Measurements from ENCODE around the gene EHD4.

DNA sequence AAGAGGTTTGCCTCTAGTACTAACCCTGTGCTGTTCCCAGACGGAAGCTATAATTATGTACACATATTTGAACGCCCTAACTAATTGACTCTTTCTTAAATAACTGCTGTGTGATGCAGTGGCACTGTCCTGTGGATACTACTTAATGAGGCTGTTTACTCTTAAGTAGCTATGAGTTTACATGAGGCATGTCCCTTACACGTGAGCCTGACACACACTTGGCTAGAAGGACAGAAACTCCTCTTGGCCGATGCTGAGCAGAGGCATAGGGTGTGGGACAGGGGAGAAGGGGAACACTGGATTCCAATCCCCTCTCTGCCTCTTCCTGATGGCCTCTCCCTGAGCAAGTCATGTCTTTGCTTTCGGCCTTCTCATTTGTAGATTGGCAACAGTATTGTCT lies 21.9 kb downstream of the EHD4 start:
- TF ChIP-seq, protein P1, sequence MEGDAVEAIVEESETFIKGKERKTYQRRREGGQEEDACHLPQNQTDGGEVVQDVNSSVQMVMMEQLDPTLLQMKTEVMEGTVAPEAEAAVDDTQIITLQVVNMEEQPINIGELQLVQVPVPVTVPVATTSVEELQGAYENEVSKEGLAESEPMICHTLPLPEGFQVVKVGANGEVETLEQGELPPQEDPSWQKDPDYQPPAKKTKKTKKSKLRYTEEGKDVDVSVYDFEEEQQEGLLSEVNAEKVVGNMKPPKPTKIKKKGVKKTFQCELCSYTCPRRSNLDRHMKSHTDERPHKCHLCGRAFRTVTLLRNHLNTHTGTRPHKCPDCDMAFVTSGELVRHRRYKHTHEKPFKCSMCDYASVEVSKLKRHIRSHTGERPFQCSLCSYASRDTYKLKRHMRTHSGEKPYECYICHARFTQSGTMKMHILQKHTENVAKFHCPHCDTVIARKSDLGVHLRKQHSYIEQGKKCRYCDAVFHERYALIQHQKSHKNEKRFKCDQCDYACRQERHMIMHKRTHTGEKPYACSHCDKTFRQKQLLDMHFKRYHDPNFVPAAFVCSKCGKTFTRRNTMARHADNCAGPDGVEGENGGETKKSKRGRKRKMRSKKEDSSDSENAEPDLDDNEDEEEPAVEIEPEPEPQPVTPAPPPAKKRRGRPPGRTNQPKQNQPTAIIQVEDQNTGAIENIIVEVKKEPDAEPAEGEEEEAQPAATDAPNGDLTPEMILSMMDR (IDR thresholded peaks at IDR 0.05; ENCODE audit: low read length) = no peak
- TF ChIP-seq EZH2 (optimal IDR thresholded peaks at IDR 0.05; ENCODE audit: low read depth, low read length) = no peak

Data from MM.1S (cell line).